Retinal pigment epithelial cell (primary cell): ENCODE measurements around the gene XKRX.

Experiments used
- DNase-seq: peaks from one replicate; pipeline ENCODE4 v3.0.0-alpha.2; 2010; ENCODE audit warnings: low read depth
- H3K4me3 ChIP-seq: 2 replicates; pipeline ENCODE4 v1.5.1; 2011; ENCODE audit warnings: mild to moderate bottlenecking, low read length, control low read depth, moderate library complexity
- TF ChIP-seq, protein P1 (sequence below): conservative IDR thresholded peaks from 2 replicates; pipeline ENCODE4 v1.5.1; 2011; ENCODE audit warnings: low read depth, low read length, control low read depth, inconsistent platforms

XKRX gene

GRCh38 chrX:100931218-100931924 lies 2.7 kb upstream of the XKRX start:
- TF ChIP-seq, protein P1, sequence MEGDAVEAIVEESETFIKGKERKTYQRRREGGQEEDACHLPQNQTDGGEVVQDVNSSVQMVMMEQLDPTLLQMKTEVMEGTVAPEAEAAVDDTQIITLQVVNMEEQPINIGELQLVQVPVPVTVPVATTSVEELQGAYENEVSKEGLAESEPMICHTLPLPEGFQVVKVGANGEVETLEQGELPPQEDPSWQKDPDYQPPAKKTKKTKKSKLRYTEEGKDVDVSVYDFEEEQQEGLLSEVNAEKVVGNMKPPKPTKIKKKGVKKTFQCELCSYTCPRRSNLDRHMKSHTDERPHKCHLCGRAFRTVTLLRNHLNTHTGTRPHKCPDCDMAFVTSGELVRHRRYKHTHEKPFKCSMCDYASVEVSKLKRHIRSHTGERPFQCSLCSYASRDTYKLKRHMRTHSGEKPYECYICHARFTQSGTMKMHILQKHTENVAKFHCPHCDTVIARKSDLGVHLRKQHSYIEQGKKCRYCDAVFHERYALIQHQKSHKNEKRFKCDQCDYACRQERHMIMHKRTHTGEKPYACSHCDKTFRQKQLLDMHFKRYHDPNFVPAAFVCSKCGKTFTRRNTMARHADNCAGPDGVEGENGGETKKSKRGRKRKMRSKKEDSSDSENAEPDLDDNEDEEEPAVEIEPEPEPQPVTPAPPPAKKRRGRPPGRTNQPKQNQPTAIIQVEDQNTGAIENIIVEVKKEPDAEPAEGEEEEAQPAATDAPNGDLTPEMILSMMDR, result no peak
- H3K4me3 ChIP-seq, result no peak overlapping the region
- DNase-seq, result no peak

GRCh38 chrX:100926453-100926852 lies 2.3 kb downstream of the XKRX start:
- no peak overlapping the region for H3K4me3 ChIP-seq
- no peak for DNase-seq
- TF ChIP-seq, protein P1, result no peak

DNA sequence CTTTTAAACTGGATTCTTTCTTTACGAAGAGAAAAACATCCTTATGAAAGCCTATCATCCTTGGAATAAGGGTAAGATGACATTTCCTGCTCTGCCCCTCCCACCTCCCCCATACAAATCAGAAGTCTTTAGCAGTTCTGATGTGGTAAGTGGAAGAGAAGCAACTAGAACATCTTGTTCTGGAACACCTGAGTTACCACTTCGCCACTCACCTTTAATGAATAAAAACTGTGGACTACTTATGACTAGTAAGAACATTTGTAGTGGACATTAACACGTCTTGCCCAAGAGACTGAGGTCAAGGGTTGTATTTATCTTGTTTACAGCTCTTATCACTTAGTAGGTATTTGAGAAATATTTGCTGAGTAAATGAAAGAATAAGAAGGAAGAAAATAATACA lies 4.3 kb downstream of the XKRX start:
- TF ChIP-seq, protein P1, result no peak
- no peak overlapping the region for H3K4me3 ChIP-seq
- no peak for DNase-seq

GRCh38 chrX:100915562-100915961 lies 13.2 kb downstream of the XKRX start:
- TF ChIP-seq, protein P1, result no peak
- no peak for DNase-seq
- no peak overlapping the region for H3K4me3 ChIP-seq

DNA sequence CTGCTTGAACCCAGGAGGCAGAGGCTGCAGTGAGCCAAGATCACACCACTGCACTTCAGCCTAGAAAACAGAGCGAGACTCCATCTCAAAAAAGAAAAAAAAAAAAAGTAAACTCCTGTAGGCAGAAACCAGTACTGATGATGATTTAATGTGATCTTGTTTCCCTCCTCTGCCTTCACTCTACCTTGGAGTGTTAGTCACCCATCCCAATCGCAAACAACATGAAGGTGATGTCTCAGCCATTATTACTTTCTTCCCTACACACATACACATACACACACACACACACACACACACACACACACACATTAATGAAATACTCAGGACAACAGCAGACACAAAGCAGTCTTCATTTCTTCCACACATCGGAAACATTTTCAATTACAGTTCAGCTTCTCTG lies 15.6 kb downstream of the XKRX start:
- TF ChIP-seq, protein P1, result no peak
- no peak for DNase-seq

DNA sequence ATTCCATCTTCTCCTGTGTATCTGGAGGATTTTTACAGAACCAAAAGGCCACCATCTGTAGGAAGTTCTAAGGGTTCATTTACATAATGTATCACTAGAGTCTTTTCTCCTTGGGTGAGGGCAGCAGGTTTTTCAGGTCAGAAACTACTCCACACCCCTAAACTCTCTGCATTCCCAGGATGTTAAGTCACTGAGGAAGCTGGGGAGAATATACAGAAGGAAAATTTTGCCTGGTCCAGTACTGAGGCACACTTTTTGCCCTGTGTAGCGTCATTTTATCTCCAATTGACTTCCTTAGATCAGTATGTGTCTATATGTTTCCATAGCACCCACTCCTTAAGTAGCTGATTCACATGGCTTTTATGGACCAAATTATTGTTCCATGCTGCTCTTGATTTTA lies 17.0 kb downstream of the XKRX start:
- TF ChIP-seq, protein P1, result no peak
- DNase-seq, result no peak

More for the DNA sequence above, 15.6 kb downstream of the XKRX start:
- H3K4me3 ChIP-seq, result no peak overlapping the region

GRCh38 chrX:100905620-100906019 lies 23.1 kb downstream of the XKRX start:
- TF ChIP-seq, protein P1, result no peak
- H3K4me3 ChIP-seq, result no peak overlapping the region

More for the DNA sequence above, 17.0 kb downstream of the XKRX start:
- no peak overlapping the region for H3K4me3 ChIP-seq

More at GRCh38 chrX:100905620-100906019, 23.1 kb downstream of the XKRX start:
- DNase-seq, result no peak
